Activated naive CD8-positive, alpha-beta T cell treated with anti-CD3 and anti-CD28 coated beads, Interleukin-2, amount 50 U/mL, for 16 hours (primary cell): ENCODE results near the gene BOD1L1.
"Not testable (repeated sequence)": the region's sequence is repeated elsewhere in the genome, so short reads cannot be mapped to it uniquely, and the experiment has no call there.

Source experiments
- DNase-seq: peaks from one replicate; pipeline ENCODE4 v3.0.0-alpha.2; 2020; ENCODE audit warnings: low read depth, low spot score

Gene BOD1L1

GRCh38 chr4:13618212-13618806 lies 9.2 kb downstream of the BOD1L1 start:
- no peak for DNase-seq

GRCh38 chr4:13617801-13618200 lies 9.7 kb downstream of the BOD1L1 start:
- no peak for DNase-seq

GRCh38 chr4:13616597-13616996 lies 10.9 kb downstream of the BOD1L1 start:
- DNase-seq = no peak

GRCh38 chr4:13615161-13615560 lies 12.4 kb downstream of the BOD1L1 start:
- DNase-seq = no peak

- no peak for DNase-seq
These were observed 15.0 kb downstream of the BOD1L1 start for GRCh38 chr4:13612569-13612968.

GRCh38 chr4:13611283-13611842 lies 16.2 kb downstream of the BOD1L1 start:
- DNase-seq = no peak

- no peak for DNase-seq
These were observed 22.2 kb downstream of the BOD1L1 start for GRCh38 chr4:13605330-13605729.

GRCh38 chr4:13601848-13602247 lies 25.7 kb downstream of the BOD1L1 start:
- no peak for DNase-seq

GRCh38 chr4:13601048-13601447 lies 26.5 kb downstream of the BOD1L1 start:
- DNase-seq = no peak

- DNase-seq = no peak
These were observed 28.4 kb downstream of the BOD1L1 start for GRCh38 chr4:13599159-13599558.

- DNase-seq = no peak
These were observed 29.9 kb downstream of the BOD1L1 start for GRCh38 chr4:13597604-13598003.

- no peak for DNase-seq
These were observed 30.4 kb downstream of the BOD1L1 start for GRCh38 chr4:13597141-13597540.

- no peak for DNase-seq
These were observed 35.3 kb downstream of the BOD1L1 start for GRCh38 chr4:13592220-13592619.

- no peak for DNase-seq
These were observed 36.8 kb downstream of the BOD1L1 start for GRCh38 chr4:13590766-13591165.

- no peak for DNase-seq
These were observed 38.6 kb downstream of the BOD1L1 start for GRCh38 chr4:13588954-13589353.

- no peak for DNase-seq
These were observed 43.0 kb downstream of the BOD1L1 start for GRCh38 chr4:13584481-13584880.

- no peak for DNase-seq
These were observed 47.5 kb downstream of the BOD1L1 start for GRCh38 chr4:13580036-13580435.

GRCh38 chr4:13577660-13578059 lies 49.9 kb downstream of the BOD1L1 start:
- DNase-seq = no peak

- no peak for DNase-seq
These were observed 56.6 kb downstream of the BOD1L1 start for GRCh38 chr4:13570916-13571315.

- DNase-seq = no peak
These were observed 60.4 kb downstream of the BOD1L1 start for GRCh38 chr4:13567125-13567524.

GRCh38 chr4:13562876-13563275 lies 64.6 kb downstream of the BOD1L1 start:
- DNase-seq = no peak

GRCh38 chr4:13561673-13562072 lies 65.9 kb downstream of the BOD1L1 start:
- DNase-seq = no peak

GRCh38 chr4:13560111-13560510 lies 67.4 kb downstream of the BOD1L1 start:
- not testable (repeated sequence) for DNase-seq

- DNase-seq = no peak
These were observed 68.1 kb downstream of the BOD1L1 start for GRCh38 chr4:13559413-13559812.
